Loucy (cell line): ENCODE results near the gene NFATC1.

Experiments
- EZH2phosphoT487 ChIP-seq: fragments of 200-600 bp; IDR thresholded peaks from 2 replicates; pipeline ENCODE4 v1.6.1; 2018; ENCODE audit warnings: antibody characterized with exemption, mild to moderate bottlenecking, moderate library complexity, borderline replicate concordance
- TF ChIP-seq, protein P1 (sequence below): fragments of 200-600 bp; sonication (generic); conservative IDR thresholded peaks from 2 replicates; pipeline ENCODE4 v1.5.1; 2014; ENCODE audit warnings: mild to moderate bottlenecking, antibody characterized with exemption, low read length

DNA sequence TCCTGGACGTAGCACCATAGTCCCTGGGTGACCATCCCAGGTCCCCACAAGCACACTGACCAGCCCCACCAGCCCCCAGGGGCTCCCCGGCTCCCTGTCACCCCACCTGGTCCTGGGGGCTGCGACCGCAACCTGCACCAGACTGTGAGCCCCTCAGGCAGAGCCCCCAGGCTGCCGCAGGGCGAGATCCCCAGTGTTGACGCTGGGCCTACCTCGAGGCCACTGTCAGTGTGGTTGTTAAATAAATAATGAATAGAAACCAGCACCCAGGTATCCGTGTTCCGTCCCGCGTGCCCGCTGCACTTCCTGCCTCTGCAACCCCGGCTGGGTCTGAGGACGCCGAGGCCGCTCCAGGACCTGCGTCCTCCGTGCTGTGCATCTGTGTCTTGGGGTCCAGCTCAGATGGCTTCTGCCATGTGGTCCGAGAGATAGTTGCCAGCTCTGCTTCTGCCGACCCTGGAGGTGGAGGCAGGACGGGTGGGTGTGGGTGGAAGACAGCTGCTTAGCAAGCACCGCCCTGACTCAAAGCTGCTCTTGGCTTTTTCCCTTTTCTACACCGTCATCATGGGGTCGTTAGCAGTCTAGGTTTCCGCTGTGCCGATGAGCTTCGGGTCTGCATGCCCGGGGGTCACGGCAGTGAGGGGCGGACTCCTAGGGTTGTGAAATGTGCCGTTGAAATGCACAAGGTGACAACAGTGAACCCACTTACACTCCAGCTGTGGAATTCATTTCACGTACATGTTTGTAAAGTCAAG, 74.2 kb downstream of the NFATC1 start:
- TF ChIP-seq, protein P1, sequence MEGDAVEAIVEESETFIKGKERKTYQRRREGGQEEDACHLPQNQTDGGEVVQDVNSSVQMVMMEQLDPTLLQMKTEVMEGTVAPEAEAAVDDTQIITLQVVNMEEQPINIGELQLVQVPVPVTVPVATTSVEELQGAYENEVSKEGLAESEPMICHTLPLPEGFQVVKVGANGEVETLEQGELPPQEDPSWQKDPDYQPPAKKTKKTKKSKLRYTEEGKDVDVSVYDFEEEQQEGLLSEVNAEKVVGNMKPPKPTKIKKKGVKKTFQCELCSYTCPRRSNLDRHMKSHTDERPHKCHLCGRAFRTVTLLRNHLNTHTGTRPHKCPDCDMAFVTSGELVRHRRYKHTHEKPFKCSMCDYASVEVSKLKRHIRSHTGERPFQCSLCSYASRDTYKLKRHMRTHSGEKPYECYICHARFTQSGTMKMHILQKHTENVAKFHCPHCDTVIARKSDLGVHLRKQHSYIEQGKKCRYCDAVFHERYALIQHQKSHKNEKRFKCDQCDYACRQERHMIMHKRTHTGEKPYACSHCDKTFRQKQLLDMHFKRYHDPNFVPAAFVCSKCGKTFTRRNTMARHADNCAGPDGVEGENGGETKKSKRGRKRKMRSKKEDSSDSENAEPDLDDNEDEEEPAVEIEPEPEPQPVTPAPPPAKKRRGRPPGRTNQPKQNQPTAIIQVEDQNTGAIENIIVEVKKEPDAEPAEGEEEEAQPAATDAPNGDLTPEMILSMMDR, result no peak
- no peak for TF ChIP-seq EZH2phosphoT487
